Right atrium auricular region (tissue), 2 donors: ENCODE results near the gene PLCB4. TPM values are rescaled to one million over a fixed set of nuclear protein-coding genes. Genes with fewer than 3 reads are reported as not detected.

Experiments used
- DNase-seq: peaks from one replicate; pipeline ENCODE4 v3.0.0-alpha.2; 2019; ENCODE audit warnings: low spot score
- H3K27ac ChIP-seq, 2 donors: fragments of 200-600 bp; sonication (generic); 1 replicate in 1 of 2; 2 replicates in 1 of 2; pipeline ENCODE4 v1.5.1; 2016 to 2019
- H3K27me3 ChIP-seq, 2 donors: fragments of 200-600 bp; sonication (generic); one replicate each; pipeline versions ENCODE4 v1.5.1 to v1.6.0; 2017 to 2019
- H3K36me3 ChIP-seq: fragments of 200-600 bp; sonication (generic); one replicate; pipeline ENCODE4 v1.5.1; 2016
- H3K4me1 ChIP-seq, 2 donors: fragments of 200-600 bp; sonication (generic); one replicate each; pipeline versions ENCODE4 v1.5.1 to v1.6.0; 2017 to 2019
- H3K4me3 ChIP-seq, 2 donors: fragments of 200-600 bp; sonication (generic); 1 replicate in 1 of 2; 2 replicates in 1 of 2; pipeline ENCODE4 v1.5.1; 2017 to 2019; ENCODE audit warnings: mild to moderate bottlenecking in 1 of 2, moderate library complexity in 1 of 2
- H3K9me3 ChIP-seq, 2 donors: fragments of 200-600 bp; sonication (generic); one replicate each; pipeline ENCODE4 v1.5.1; 2019
- total RNA-seq, 2 donors: library from RNA; depleted of rRNA; stranded (reverse); fragments of >200 nt; gene quantifications; one replicate each; pipeline ENCODE4 v1.1.0, GENCODE V29; 2016
- TF ChIP-seq, protein P1 (sequence below), 2 donors: fragments of 200-600 bp; sonication (generic); IDR thresholded peaks; one replicate each; pipeline ENCODE4 v1.5.1; 2019; ENCODE audit warnings: antibody characterized with exemption in 2 of 2

The PLCB4 gene
- total RNA-seq, 2 donors from 2014 or later = 14.3 to 32.4 TPM

DNA sequence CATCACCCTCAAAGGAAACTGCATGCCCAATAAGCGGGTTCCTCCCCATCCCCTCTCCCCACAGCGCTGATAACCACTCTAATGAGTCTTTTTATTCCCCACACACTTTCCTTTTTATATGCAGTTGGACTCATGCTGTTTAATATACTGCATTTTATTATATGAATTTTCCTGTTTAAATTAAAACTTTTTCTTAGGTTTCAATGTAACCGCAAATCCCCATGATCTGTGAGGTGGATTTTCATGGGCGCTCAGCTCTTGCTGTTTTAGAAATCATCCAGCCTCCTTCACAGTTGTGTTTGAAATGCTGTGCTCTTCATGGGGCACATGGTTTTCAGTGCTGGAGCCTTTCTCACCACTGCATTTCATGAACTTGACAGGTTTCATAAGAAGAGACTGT is 280.4 kb downstream of the PLCB4 start:
- Histone ChIP-seq H3K9me3 (no peaks in the 10 kb centered on the region), H3K4me1 (peaks cover 0 to 37% of the 10 kb centered on the region in 2 donors), H3K27ac (no peak overlapping the region), H3K27me3 (no peaks in the 10 kb centered on the region), H3K4me3 (no peak overlapping the region), H3K36me3 (no peaks in the 10 kb centered on the region)
- TF ChIP-seq, protein P1, sequence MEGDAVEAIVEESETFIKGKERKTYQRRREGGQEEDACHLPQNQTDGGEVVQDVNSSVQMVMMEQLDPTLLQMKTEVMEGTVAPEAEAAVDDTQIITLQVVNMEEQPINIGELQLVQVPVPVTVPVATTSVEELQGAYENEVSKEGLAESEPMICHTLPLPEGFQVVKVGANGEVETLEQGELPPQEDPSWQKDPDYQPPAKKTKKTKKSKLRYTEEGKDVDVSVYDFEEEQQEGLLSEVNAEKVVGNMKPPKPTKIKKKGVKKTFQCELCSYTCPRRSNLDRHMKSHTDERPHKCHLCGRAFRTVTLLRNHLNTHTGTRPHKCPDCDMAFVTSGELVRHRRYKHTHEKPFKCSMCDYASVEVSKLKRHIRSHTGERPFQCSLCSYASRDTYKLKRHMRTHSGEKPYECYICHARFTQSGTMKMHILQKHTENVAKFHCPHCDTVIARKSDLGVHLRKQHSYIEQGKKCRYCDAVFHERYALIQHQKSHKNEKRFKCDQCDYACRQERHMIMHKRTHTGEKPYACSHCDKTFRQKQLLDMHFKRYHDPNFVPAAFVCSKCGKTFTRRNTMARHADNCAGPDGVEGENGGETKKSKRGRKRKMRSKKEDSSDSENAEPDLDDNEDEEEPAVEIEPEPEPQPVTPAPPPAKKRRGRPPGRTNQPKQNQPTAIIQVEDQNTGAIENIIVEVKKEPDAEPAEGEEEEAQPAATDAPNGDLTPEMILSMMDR (IDR thresholded peaks at IDR 0.05) = no peak
- no peak for DNase-seq

DNA sequence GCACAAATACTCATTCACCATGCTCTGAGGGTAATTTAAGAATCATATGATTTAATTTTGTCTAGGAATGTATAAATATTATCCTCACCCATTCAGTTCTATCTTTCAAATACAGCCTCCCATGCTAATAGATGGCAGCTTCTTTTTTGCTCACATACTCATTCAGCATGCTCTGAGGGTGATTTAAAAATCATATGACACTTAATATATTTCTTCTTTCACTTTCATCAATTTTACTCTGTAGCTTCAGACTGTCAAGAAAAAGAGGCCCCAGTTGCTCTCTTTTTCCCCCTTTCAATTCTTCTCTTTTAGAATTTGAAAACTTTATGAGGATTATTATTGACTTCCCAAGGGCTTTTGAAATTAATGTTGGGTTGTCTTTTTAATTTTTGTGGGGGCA is 283.9 kb downstream of the PLCB4 start:
- Histone ChIP-seq H3K9me3 (no peaks in the 10 kb centered on the region), H3K36me3 (no peaks in the 10 kb centered on the region), H3K4me3 (no peak overlapping the region), H3K27me3 (no peaks in the 10 kb centered on the region), H3K27ac (peak overlapping the region in 1 of 2 donors; percentile 9), H3K4me1 (peaks cover 0 to 18% of the 10 kb centered on the region in 2 donors)
- TF ChIP-seq, protein P1 (IDR thresholded peaks at IDR 0.05) = no peak
- DNase-seq = no peak

DNA sequence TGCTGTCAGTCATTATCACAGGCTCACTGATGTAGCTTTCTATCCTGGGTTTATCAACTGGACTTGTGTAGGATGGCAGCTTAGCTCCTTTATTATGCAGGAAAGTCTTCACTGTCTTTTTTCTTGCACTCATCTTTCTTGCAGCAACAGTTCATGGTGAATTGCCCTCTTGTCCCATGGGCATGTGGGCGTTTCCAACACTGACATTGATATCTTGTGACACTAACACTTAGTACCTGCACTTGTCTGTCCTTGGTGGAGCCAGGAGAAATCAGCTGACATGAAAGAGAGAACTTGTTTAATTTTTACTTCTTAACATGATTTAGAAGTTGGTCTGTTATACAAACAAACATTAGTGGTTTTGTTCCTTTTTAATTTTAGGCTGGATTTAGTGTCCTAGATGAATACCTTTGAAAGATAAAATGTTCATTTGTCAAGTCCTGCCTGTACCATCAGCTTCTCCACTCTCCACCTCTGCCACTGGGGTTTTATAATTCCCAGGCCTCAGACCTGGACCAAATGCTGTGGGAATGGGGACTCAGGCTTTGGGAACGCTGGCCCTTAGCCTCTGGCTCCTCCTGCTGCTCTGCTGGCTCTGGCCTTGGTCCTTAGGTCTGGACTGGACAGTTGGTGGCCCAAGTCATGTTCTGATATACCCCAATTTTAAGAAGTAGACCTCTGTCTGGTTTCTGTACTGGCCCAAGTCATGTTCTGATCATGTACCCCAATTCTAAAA is 284.5 kb downstream of the PLCB4 start:
- no peaks in the 10 kb centered on the region for H3K36me3 ChIP-seq
- TF ChIP-seq, protein P1 (IDR thresholded peaks at IDR 0.05) = no peak
- peaks cover 0 to 18% of the 10 kb centered on the region in 2 donors for H3K4me1 ChIP-seq
- DNase-seq = no peak
- H3K9me3 ChIP-seq = no peaks in the 10 kb centered on the region
- H3K4me3 ChIP-seq = no peak overlapping the region
- peak overlapping the region; percentile 6 to 50 for H3K27ac ChIP-seq
- no peaks in the 10 kb centered on the region for H3K27me3 ChIP-seq

DNA sequence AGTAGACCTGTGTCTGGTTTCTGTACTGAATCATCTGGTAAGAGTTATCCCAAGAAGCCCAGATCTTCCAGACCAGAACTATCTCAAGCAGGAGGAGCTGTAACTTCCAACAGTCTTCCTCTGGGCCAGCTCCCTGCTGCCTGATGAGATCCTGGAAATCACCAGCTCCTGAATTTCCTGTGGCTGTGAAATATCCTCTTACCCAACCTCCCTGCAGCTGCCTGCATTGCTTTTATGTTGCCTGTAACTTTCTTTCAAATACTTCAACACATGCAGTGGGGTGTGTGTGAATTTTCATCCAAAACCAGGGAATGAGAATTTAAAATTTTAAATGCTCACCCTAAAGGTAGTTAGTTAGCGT is 285.0 kb downstream of the PLCB4 start:
- Histone ChIP-seq H3K9me3 (no peaks in the 10 kb centered on the region), H3K27ac (peak overlapping the region; percentile 6 to 50)

DNA sequence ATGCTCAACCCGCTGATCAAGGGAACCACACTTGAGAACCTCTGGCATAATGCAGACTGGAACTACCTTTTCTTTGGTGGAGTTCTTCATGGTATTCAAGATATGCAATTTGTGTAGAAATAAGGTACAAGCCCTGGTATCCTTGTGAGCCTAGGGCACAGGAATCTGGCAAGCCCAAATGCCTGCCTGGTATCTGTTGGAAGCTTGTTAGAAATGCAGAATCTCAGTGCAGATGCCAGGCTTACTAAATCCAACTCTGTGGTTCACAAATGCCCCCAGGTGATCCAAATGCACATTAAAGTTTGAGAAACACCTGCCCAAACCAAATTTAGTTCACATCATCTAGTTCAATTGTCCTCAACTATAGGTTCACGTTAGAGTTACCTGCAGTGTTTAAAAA is 285.7 kb downstream of the PLCB4 start:
- no peaks in the 10 kb centered on the region for H3K27me3 ChIP-seq
- DNase-seq = no peak
- no peak overlapping the region for H3K4me3 ChIP-seq
- no peaks in the 10 kb centered on the region for H3K36me3 ChIP-seq
- TF ChIP-seq, protein P1 (IDR thresholded peaks at IDR 0.05) = no peak
- no peak overlapping the region for H3K27ac ChIP-seq
- H3K9me3 ChIP-seq = no peaks in the 10 kb centered on the region
- peaks cover 0 to 23% of the 10 kb centered on the region in 2 donors for H3K4me1 ChIP-seq

More for the DNA sequence above, 285.0 kb downstream of the PLCB4 start:
- Histone ChIP-seq H3K36me3 (no peaks in the 10 kb centered on the region), H3K4me1 (peaks cover 0 to 18% of the 10 kb centered on the region in 2 donors), H3K4me3 (no peak overlapping the region), H3K27me3 (no peaks in the 10 kb centered on the region)
- TF ChIP-seq, protein P1 (IDR thresholded peaks at IDR 0.05) = no peak
- no peak for DNase-seq

DNA sequence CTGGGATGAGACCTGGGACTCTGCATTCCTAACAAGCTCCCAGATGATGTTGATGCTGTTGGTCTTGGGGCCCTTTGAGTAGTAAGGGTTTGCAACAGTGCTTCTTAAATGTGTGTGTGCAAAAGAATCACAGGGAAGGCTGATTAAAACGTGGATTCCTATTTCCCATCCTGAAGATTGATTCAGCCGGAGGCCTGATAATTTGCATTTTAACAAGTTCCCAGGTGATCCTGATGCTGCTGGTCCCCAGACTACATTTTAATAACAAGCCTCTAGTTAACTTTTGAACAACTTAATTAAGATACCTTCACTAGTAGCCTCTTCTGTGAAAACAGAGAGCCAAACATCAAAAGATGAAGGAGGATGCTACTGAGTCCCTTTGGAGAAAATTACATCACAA is 289.1 kb downstream of the PLCB4 start:
- DNase-seq = no peak
- peaks cover 3% of the 10 kb centered on the region for H3K36me3 ChIP-seq
- H3K4me3 ChIP-seq = no peak overlapping the region
- peaks cover 0 to 24% of the 10 kb centered on the region in 2 donors for H3K4me1 ChIP-seq
- H3K27me3 ChIP-seq = no peaks in the 10 kb centered on the region
- no peaks in the 10 kb centered on the region for H3K9me3 ChIP-seq
- H3K27ac ChIP-seq = no peak overlapping the region
- TF ChIP-seq, protein P1 (IDR thresholded peaks at IDR 0.05) = no peak
